Activated CD8-positive, alpha-beta memory T cell treated with anti-CD3 and anti-CD28 coated beads, Interleukin-2, amount 50 U/mL, for 24 hours (primary cell): ENCODE results near the gene NRGN.

Experiments
- DNase-seq: peaks from one replicate; pipeline ENCODE4 v3.0.0-alpha.2; 2020; ENCODE audit errors: extremely low read depth

The NRGN gene

DNA sequence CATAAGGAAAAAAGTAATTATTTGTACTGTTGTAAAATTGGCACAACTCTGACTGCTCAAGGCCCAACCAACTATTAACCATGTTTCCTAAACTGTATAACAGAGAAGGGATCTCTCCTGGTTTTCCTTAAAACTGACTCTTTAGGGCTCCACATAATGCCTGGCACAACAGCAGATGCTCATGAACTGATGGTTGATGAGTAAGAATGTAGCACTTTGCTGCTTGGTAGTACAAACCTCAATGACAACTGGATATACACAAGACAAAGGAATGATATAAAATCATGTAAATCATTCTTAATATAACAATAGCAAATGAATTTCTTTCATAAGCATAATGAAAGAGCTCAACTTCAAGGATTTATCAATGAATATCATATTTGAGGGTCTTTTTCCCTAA lies 48.8 kb downstream of the NRGN start:
- DNase-seq, result no peak

DNA sequence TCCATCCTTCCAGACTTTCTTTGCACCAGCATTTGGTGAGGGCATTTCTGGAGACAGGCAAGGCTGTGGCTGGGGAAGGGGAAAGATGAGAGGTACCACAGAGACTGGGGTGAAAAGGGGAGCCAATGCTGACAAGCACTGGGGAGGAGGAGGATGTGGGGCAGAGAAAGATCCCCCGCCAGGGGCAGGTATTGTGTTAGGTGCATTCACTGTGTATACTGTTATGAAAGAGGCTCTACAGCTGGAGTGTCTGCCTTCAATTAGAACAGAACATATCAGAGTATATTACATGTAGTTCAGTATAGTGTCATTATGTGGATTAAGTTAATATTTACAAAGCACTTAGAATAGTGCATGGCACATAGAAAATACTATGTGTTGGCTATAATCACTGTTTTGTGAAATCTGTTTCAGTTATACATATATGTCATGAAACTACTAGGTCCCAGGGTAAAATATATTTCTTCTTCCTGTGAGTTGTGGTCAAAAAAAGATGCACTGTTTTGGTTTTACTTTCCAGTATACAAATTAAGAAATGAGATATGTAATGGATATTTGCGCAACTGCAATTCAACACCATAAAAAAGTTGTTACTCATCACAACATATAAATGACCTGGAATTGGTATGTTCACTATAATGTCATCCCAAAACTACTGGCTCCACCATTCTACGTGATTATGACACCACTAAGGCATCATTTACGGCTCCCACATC lies 52.0 kb downstream of the NRGN start:
- no peak for DNase-seq

DNA sequence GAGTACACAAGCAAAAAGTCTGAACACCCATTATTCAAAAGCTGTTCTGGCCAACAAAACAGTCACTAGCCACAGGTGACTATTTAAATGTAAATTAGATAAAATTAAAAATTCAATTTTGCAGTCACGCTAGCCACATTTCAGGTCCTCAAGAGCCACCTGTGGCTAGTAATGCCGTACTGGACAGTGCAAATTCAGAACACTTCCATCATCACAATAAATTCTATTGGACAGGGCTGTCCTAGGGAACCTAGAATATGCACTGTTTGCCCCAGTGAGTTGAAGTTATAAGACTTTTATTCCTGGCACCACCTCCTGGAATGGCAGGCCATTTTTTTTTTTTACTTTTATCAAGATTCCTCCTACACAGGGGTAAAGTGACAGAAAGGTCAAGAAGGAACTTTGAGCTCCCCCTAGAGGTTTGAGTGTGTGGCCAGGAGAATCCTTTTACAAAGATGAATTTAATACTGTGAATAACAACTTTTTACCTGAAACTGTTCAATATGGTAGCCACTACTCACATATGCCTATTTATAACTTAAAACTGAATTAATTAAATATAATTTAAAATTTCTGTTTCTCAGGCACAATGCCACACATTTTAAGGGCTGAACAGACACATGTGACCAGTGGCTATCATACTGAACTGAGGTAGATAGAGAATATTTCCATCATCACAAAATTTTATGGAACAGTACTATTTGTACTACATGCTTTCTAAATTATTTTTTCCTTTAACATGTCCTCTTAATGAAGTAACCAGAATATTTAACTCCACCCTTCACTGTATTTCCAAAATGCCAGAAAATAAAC lies 53.9 kb downstream of the NRGN start:
- no peak for DNase-seq

DNA sequence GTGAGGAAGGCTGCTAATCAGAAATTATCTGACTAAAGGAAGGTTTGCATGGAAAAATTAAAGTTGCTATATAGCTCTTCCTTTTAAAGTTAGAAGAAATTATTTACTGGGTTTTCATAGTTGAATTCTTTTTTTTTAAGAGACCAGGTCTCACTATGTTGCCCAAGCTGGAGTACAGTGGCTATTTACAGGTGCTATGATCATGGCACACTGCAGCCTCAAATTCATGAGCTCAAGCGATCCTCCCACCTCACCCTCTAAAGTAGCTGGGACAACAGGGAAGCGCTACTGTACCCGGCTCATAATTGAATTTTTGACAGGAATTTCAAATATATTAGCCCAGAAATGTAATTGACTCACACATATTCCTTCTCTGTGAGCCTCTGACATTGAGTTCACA lies 56.6 kb downstream of the NRGN start:
- DNase-seq, result no peak
